DND-41 (cell line): ENCODE results near the gene FAM222A.

Source experiments
- ATAC-seq: fragments of 200-7000 bp; cut with Tn5 transposase; 3 replicates; pipeline ENCODE4 v1.9.1; 2021; ENCODE audit warnings: low read depth; ENCODE audit not compliant: insufficient read depth
- DNase-seq: peaks from one replicate; pipeline ENCODE4 v3.0.0-alpha.2; 2020
- H2AFZ ChIP-seq: 2 replicates; pipeline ENCODE4 v1.6.0; 2012; ENCODE audit warnings: low read depth, low read length
- H3K27ac ChIP-seq: 2 replicates; pipeline ENCODE4 v1.5.1; 2012; ENCODE audit warnings: low read length, inconsistent platforms
- H3K27me3 ChIP-seq: fragments of 200-600 bp; sonication (generic); 2 replicates; pipeline ENCODE4 v1.6.0; 2012; ENCODE audit warnings: low read length, mild to moderate bottlenecking, inconsistent platforms; ENCODE audit not compliant: insufficient read depth, poor library complexity
- H3K36me3 ChIP-seq: 2 replicates; pipeline ENCODE4 v1.5.1; 2012; ENCODE audit warnings: low read length, inconsistent platforms; ENCODE audit not compliant: insufficient read depth
- H3K4me1 ChIP-seq: 2 replicates; pipeline ENCODE4 v1.5.1; 2012; ENCODE audit warnings: mild to moderate bottlenecking, low read length; ENCODE audit not compliant: insufficient read depth
- H3K4me2 ChIP-seq: 2 replicates; pipeline ENCODE4 v1.6.0; 2012; ENCODE audit warnings: mild to moderate bottlenecking, moderate library complexity, low read length, inconsistent platforms; ENCODE audit not compliant: insufficient read depth
- H3K4me3 ChIP-seq, 2 experiments: fragments of 200-600 bp in 1 of 2; shearing (Covaris generic) in 1 of 2; 2 replicates each; pipeline ENCODE4 v1.5.1; 2012 to 2016; ENCODE audit warnings: inconsistent platforms in 2 of 2, low read length in 2 of 2, mild to moderate bottlenecking in 2 of 2, low read depth in 1 of 2, moderate library complexity in 1 of 2
- H3K79me2 ChIP-seq: 2 replicates; pipeline ENCODE4 v1.6.0; 2012; ENCODE audit warnings: low read length, inconsistent platforms; ENCODE audit not compliant: insufficient read depth
- H3K9ac ChIP-seq: 2 replicates; pipeline ENCODE4 v1.6.0; 2012; ENCODE audit warnings: low read depth, mild to moderate bottlenecking, inconsistent platforms, low read length, moderate library complexity
- H3K9me3 ChIP-seq: 2 replicates; pipeline ENCODE4 v1.5.1; 2012; ENCODE audit warnings: low read length, moderate library complexity, mild to moderate bottlenecking, inconsistent platforms; ENCODE audit not compliant: insufficient read depth, severe bottlenecking
- H4K20me1 ChIP-seq: 2 replicates; pipeline ENCODE4 v1.6.0; 2012; ENCODE audit warnings: low read length; ENCODE audit not compliant: insufficient read depth
- EZH2 ChIP-seq: IDR thresholded peaks from 3 replicates; pipeline ENCODE4 v1.6.1; 2012; ENCODE audit warnings: borderline replicate concordance, low read depth, mild to moderate bottlenecking, moderate library complexity, low read length, inconsistent platforms; ENCODE audit not compliant: severe bottlenecking
- TF ChIP-seq, protein P1 (sequence below): IDR thresholded peaks from 2 replicates; pipeline ENCODE4 v1.5.1; 2012; ENCODE audit warnings: borderline replicate concordance, low read length, moderate library complexity, mild to moderate bottlenecking; ENCODE audit not compliant: poor library complexity, severe bottlenecking; ENCODE audit errors: extremely low read depth

FAM222A gene

DNA sequence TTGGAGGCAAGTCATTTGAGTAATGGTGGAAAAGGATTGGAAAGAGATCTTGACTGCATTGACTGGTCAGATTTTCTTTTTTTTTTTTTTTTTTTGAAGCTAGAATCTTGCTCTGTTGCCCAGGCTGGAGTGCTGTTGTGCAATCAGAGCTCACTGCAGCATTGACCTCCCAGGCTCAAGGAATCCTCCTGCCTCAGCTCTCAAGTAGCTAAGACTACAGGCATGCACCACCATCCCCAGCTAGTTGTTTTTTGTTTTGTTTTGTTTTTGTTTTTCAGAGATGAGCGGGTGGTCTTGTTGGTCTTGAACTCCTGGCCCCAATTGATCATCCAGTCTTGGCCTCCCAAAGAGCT, 30.9 kb upstream of the FAM222A start:
- no peak overlapping the region for H2AFZ ChIP-seq
- no peak overlapping the region for H3K4me2 ChIP-seq
- no peaks in the 10 kb centered on the region for H3K36me3 ChIP-seq
- H3K9ac ChIP-seq, result no peak overlapping the region
- no peaks in the 10 kb centered on the region for H3K79me2 ChIP-seq
- no peak overlapping the region for H3K27ac ChIP-seq
- TF ChIP-seq EZH2, result no peak
- TF ChIP-seq, protein P1, sequence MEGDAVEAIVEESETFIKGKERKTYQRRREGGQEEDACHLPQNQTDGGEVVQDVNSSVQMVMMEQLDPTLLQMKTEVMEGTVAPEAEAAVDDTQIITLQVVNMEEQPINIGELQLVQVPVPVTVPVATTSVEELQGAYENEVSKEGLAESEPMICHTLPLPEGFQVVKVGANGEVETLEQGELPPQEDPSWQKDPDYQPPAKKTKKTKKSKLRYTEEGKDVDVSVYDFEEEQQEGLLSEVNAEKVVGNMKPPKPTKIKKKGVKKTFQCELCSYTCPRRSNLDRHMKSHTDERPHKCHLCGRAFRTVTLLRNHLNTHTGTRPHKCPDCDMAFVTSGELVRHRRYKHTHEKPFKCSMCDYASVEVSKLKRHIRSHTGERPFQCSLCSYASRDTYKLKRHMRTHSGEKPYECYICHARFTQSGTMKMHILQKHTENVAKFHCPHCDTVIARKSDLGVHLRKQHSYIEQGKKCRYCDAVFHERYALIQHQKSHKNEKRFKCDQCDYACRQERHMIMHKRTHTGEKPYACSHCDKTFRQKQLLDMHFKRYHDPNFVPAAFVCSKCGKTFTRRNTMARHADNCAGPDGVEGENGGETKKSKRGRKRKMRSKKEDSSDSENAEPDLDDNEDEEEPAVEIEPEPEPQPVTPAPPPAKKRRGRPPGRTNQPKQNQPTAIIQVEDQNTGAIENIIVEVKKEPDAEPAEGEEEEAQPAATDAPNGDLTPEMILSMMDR, result no peak
- no peak overlapping the region for H3K4me3 ChIP-seq
- no peaks in the 10 kb centered on the region for H4K20me1 ChIP-seq
- H3K4me1 ChIP-seq, result no peaks in the 10 kb centered on the region
- DNase-seq (no peak), ATAC-seq (no peak)
- H3K27me3 ChIP-seq, result peaks cover 5% of the 10 kb centered on the region
- no peaks in the 10 kb centered on the region for H3K9me3 ChIP-seq

DNA sequence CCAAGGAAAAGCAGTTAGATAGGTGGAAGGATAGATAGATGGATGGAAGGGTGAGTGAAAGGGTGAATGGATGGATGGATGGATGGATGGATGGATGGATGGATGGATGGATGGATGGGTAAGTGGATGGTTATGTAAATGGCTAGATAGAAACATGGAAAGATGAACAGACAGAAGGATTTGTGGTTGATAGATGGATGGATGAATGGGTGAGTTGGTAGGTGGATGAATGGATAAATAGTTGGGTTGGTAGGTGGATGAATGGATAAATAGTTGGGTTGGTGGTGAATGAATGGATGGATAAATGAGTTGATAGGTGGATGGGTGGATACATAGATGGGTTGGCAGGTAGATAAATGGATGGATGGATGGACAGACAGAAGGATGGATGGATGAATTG, 30.3 kb upstream of the FAM222A start:
- TF ChIP-seq EZH2, result no peak
- TF ChIP-seq, protein P1, result no peak
- DNase-seq (no peak), ATAC-seq (no peak)
- H3K9ac ChIP-seq, result no peak overlapping the region
- H2AFZ ChIP-seq, result no peak overlapping the region
- no peak overlapping the region for H3K27ac ChIP-seq
- H3K9me3 ChIP-seq, result no peaks in the 10 kb centered on the region
- no peaks in the 10 kb centered on the region for H4K20me1 ChIP-seq
- no peaks in the 10 kb centered on the region for H3K36me3 ChIP-seq
- no peak overlapping the region for H3K4me3 ChIP-seq
- peaks cover 5% of the 10 kb centered on the region for H3K27me3 ChIP-seq
- no peak overlapping the region for H3K4me2 ChIP-seq
- H3K4me1 ChIP-seq, result no peaks in the 10 kb centered on the region
- H3K79me2 ChIP-seq, result no peaks in the 10 kb centered on the region

DNA sequence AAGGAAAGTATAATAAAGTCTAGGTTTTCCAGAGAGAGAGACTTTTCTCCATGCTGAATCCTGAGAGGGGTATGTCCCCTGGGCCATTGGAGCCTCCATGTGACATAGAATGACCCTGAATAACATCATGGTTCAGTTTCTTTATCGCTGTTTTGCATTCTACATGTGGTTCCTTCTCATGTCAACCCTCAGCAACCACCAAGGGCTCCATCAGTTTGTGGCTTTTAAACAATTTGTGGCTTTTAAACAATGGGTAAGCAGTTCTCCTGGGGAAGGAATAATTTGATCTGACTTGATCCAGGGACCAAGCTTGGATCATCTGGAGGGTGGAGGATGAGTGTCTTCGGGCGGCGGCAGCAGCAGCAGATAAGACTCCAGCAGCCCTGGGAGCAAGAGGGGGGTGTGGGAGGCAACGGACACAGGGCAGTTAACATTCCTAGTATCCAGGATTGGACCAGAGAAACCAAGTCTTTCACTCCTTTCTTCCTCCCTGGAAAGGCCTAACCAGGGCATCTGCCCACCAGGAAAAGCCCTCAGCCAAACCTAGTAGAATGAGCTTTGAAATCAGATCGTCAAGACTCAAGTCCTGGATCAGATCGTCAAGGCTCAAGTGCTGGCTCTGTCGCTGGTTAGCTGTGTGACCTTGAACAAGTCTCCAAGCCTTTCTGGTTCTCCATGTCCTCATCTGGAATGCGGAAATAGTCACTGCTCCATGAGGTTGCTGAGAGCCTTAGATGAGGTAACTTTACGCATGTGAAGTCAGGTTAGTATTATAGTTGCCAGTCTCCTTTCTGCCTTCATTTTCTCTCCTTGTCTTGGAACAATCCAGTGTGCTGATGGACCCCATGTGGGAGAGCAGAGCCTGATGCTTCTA, 27.8 kb upstream of the FAM222A start:
- H3K27me3 ChIP-seq, result no peaks in the 10 kb centered on the region
- H3K4me1 ChIP-seq, result no peaks in the 10 kb centered on the region
- DNase-seq (no peak), ATAC-seq (no peak)
- H3K27ac ChIP-seq, result no peak overlapping the region
- no peak overlapping the region for H3K4me2 ChIP-seq
- TF ChIP-seq, protein P1, result no peak
- TF ChIP-seq EZH2, result no peak
- H2AFZ ChIP-seq, result no peak overlapping the region
- no peaks in the 10 kb centered on the region for H3K36me3 ChIP-seq
- no peaks in the 10 kb centered on the region for H3K9me3 ChIP-seq
- no peak overlapping the region for H3K4me3 ChIP-seq
- no peak overlapping the region for H3K9ac ChIP-seq
- H4K20me1 ChIP-seq, result no peaks in the 10 kb centered on the region
- H3K79me2 ChIP-seq, result no peaks in the 10 kb centered on the region

DNA sequence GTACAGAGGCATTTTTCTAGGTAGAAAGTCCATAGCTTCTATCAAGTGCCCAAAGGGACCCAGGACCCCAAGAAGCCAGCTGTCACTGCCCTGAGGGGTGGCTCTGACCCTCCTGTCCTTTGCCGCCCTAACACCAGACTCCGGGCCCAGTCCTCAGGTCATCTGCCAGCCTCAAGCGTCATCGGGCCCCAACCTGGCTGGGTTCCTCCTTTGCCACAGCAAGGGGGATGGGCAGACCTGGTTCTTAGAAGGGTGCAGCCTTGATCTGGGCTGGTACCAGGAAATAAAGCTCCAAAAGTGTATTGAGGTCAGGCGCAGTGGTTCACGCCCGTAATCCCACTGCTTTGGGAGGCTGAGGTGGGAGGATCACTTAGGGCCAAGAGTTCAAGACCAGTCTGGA, 27.1 kb upstream of the FAM222A start:
- Histone ChIP-seq H3K36me3 (no peaks in the 10 kb centered on the region), H3K79me2 (no peaks in the 10 kb centered on the region), H3K4me1 (no peaks in the 10 kb centered on the region), H3K9me3 (no peaks in the 10 kb centered on the region), H2AFZ (no peak overlapping the region), H4K20me1 (no peaks in the 10 kb centered on the region), H3K27ac (no peak overlapping the region), H3K9ac (no peak overlapping the region), H3K4me2 (no peak overlapping the region), H3K4me3 (no peak overlapping the region), H3K27me3 (no peaks in the 10 kb centered on the region)
- no peak for TF ChIP-seq EZH2
- TF ChIP-seq, protein P1, result no peak
- no peak for ATAC-seq
- DNase-seq, result no peak
